HG03135 (cell line): Measurements from ENCODE around the gene DTNB.
"Not testable (repeated sequence)": the region's sequence is repeated elsewhere in the genome, so short reads cannot be mapped to it uniquely, and the experiment has no call there.

Source experiments
- ATAC-seq: cut with Tn5 transposase; IDR thresholded peaks from one replicate; pipeline ENCODE4 v1.9.1; 2021; ENCODE audit warnings: mild to moderate bottlenecking, moderate library complexity; ENCODE audit not compliant: unreplicated experiment

DTNB gene

DNA sequence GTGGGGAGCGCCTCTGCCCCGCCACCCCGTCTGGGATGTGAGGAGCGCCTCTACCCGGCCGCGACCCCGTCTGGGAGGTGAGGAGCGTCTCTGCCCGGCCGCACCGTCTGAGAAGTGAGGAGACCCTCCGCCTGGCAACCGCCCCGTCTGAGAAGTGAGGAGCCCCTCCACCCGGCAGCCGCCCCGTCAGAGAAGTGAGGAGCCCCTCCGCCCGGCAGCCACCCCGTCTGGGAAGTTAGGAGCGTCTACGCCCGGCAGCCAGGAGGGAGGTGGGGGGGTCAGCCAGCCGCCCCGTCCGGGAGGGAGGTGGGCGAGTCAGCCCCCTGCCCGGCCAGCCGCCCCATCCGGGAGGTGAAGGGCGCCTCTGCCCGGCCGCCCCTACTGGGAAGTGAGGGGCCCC, 39.6 kb downstream of the DTNB start:
- not testable (repeated sequence) for ATAC-seq

DNA sequence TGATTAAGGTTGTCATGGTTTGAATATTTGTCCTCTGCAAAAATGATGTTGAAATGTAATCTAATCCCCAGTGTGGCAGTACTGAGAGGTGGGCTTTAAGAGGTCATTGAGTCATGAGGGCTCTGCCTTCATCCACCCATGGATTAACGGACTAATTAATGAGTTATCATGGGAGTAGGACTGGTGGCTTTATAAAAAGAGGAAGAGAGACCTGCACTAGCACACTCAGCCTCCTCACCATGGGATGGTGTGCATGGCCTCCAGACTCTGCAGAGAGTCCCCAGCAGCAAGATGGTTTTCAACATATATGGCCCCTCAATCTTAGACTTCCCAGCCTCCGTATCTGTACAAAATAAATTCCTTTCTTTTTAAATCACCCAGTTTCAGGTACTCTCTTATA, 41.0 kb downstream of the DTNB start:
- no peak for ATAC-seq

DNA sequence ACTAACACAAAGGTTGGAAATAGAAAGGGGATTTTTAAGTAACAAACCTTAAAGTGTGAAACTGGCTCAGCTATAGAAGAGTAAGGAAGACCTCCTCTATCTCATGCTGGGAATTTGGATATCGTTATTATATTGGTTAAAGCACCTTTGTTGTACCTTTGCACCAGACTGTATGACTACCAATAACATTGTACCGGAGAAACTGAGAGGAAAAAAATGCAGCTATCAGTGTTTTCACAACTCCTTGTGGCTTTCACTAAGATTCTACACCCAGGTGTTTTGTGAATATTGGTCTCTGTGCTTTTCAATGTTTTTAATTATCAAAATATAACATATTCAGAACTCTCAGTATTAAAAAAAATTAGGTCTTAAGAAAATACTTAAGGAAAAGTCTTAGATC, 48.7 kb downstream of the DTNB start:
- no peak for ATAC-seq

DNA sequence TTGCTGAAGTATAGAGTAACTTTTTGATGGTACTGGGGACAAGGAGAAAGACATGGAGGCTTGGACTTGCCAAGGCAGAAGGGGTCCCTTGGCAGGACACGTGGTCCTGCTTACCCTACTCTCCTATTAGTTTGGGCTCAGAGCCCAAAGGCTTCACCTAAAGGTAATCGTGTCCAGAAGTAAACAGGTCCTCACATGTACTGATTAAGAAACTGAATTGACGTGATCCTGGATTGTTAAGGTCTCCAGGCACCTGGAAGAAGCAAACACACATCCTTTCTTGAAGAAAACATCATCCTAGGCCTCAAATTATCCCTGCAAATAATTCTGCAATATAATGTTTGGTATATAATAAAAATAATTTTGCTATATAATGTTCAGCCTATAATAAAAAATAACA, 50.0 kb downstream of the DTNB start:
- ATAC-seq: no peak

DNA sequence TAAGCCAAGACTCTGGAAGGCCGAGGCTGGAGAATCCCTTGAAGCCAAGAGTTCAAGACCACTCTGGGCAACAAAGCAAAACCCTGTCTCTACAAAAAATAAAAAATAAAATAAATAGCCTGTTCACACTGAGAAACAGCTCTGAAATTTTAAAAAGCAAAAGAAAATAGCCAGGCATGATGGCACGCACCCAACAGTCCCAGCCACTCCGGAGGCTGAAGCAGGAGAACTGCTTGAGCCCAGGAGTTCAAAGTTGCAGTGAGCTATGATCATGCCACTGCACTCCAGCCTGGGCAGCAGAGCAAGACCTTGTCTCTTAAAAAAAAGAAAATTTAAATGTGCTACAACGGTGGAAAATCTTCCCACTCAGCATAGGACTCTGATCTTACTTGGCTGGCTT, 52.7 kb downstream of the DTNB start:
- no peak for ATAC-seq

DNA sequence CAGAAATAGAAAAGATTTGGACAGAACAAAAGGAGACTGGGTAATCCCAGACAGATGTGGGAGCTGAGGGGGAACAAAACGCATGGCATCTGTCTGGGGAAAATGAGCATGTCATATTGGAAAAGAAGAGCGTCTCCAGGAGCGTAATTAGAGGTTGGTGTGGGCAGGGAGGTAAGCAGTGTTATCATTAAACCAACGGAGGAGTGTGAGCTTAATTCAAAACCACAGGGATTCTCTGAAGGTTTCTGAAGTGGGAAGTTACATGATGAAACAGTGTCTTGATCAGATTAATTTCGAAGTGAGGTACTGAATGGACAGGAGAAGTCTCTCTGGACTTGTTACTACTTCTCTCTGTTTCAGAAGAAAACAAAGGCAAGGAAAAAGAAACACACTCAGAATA, 53.3 kb downstream of the DTNB start:
- no peak for ATAC-seq

DNA sequence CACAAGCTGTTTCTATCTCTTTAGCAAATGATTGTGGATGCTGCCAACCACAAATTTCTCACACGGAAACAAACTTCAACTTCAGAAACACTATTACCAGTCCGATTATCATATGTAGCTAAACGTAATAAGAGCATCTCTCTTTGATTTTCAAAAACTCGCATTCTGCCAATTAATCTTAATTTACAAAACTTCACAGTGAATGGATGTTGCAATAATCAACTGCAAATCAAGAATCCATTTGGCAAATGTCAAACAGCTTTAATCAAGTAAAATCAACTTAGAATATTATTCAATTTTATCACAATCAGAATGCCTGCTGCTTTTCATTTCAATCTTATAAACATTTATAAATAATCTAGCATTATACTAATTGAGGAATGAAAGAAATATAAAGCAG, 54.2 kb downstream of the DTNB start:
- no peak for ATAC-seq

DNA sequence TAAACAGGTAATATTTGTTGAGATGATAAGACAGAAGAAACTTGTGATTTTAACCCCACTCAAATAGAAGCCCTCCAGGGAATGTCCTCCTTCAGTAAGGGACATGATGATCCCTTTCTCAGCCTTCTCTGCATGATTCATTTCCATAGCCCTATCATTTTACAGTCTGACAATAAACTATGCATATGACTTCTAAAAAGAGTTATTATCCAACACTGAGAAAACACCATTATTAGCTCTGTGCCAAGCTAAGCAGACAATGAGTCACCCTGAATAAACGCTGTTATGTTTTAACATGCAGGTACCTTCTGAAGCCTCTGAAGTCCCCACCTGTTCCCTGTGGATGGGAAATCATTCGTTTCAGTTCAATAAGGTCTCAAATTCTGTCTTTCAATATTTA, 54.7 kb downstream of the DTNB start:
- no peak for ATAC-seq

DNA sequence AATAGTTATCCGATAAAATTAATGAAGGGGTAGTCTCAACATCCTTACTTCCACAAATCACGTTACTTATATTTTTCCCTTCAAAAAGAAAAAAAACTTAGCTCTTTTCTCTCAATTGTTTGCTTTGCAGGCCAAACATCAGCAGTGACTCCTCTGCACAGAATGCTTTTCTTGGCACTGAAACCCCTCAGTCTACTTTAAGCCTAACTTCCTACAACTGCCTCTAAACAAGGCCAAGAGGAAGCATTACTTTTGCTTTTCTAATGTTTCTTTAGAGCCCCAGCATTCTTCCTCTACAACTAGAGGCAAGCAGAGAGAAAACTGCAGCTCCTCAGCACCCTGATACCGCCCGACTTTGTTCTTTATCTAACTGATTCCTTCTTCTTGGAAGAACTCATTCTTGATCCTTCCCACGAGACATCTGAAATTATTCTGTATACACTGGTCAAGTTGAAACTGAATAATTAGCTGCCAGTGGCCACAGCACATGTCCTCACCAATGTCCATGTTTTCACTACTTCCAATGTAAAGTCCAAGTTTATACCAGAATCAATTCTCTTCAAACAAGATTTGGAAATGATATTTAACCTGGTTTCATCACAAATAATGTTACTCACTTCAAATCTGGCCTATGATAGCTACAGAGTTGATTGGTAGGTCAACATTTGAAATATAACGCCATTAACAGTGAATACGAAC, 55.3 kb downstream of the DTNB start:
- no peak for ATAC-seq

DNA sequence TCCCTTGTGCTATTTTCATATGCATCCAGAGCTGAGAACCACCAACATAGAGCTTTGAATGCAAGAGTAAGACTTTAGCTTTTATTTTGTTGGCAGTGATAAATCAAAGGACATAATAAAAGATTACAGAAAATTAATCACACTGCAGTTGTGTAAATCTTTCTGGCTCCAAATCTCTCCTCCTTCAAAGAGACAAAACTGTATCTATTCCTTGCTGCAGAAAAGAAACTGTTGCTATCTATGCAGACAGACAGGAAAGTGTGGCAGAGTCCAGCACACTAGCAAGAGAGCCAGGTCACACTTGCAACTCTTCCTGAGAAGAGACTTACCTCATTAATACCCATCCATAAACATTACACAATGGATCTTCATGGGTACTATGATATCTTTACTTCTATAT, 57.5 kb downstream of the DTNB start:
- ATAC-seq: no peak

DNA sequence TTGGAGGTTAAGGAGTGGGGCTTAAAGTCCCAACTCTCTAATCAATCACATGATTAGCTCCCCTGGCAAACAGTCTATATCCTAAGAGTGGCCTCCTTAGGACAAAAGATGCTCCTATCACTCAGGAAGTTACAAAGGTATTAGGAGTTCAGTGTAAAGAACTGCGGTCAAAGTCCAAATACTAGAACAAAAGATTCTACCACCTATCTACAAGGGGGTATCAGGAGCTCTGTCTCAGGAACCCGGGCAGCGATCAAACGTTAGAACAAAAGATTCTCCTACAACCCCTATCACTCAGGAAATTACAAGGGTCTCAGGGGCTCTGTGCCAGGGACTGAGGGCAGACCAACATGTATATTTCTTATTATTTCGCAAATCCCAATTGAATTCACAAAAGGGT, 58.0 kb downstream of the DTNB start:
- no peak for ATAC-seq

DNA sequence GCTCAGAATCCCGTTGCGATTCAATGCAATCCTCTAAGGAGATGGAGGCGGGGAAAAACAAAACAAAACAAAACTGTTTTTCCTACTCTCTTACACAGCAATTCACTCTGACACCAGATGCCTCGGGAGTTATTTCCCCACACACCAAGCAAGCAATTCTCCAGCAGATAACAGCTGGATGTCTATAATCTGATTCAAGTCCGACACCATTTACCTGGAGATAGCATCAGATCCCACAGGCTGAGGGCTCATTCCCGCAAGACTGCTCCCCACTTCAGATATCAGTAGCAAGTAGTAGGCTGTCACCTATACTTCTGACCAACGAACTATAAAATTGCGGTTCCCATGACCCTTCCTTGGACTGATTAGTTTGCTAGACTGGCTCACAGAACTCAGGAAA, 58.7 kb downstream of the DTNB start:
- no peak for ATAC-seq

DNA sequence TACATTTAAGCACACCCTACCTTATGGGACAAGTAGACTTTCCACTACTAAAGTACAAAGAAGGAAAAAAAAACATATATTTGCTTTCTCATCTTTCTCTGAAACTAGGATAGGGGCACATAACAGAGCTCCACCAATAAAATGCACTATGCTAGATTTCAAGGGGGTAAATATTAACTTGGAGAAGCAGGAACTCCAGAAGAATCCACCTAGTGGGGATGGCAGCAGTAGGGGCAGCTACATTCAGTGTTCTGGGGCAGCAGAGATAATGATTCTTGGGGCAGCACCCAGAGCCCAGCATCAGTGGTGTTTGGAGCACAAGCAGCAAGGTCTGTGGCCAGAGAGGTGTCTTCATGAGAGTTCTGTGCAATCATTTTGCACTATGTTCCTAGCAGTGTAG, 64.7 kb downstream of the DTNB start:
- ATAC-seq: no peak

DNA sequence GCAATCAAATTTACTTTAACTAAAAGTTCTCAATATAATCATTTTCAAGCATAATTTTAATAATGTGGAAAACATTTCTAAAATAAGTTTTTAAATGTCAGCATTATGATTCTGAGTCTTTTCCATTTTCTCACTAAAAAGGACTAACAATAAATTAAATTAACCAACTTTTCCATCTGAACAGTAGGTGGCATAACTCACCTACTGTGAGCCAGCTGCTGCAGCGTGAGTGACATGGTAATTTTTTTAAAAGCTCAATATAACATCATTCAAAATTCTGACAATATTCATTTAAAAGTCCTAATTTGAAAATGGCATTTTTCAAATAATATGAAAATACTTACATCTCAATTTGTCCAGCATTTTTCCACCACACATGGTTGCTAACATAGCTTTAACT, 66.5 kb downstream of the DTNB start:
- ATAC-seq: no peak

DNA sequence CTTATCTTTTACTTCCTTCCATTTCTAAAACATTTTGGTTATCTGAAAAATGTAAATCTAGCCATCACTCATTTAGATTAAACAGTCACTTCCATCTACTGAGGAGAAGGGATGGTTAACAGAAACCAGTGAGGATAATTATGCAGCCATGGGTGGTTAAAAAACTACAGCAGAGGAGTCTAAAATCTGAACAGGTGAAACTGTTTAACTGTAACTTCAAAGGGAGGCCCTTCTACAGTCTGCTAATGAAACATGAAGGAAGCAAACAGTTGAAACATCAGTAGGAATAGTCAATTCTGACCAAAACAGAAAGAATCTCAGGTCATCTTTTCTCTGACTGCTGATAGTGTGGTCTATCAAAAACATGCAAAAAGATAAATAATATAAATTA, 71.0 kb downstream of the DTNB start:
- no peak for ATAC-seq

DNA sequence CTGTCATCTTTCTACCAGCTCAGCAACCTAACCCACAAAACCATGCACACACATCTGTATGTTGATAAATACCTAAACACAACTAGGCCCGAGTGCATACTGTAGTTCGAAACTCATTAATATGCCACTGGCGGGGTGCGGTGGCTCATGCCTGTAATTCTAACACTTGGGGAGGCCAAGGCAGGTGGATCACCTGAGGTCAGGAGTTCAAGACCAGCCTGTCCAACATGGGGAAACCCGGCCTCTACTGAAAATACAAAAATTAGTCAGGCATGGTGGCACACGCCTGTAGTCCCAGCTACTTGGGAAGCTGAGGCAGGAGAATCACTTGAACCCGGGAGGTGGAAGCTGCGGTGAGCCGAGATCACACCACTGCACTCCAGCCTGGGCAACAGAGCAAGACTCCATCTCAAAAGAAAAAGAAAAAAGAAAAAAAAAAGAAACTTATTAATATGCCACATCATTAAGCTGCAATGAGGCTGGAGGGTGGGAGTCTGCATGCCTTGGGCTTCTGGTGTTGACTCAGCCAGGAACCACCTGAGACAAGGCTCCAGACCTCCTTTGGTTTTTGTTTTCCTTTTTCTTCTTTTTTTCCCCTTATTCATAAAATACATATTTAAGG, 71.6 kb downstream of the DTNB start:
- ATAC-seq: not testable (repeated sequence)

DNA sequence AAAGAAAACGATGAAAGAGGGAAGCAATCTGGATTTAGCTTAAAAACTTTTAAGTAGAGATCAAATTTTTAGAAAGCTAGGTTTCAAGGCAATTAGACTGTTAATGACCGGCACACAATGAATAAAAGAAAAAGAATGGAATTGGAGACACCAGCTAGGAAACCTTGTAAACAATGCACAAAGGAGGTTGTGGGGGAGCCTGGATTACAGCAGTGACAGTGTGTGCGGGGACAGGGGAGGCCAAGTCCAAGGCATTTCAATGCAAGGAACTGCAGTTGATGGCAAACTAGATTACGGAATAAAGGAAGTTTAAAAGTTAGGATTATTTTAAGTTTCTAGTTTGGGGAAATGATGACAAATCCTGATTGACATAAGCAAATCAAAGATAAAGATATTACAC, 74.5 kb downstream of the DTNB start:
- no peak for ATAC-seq

DNA sequence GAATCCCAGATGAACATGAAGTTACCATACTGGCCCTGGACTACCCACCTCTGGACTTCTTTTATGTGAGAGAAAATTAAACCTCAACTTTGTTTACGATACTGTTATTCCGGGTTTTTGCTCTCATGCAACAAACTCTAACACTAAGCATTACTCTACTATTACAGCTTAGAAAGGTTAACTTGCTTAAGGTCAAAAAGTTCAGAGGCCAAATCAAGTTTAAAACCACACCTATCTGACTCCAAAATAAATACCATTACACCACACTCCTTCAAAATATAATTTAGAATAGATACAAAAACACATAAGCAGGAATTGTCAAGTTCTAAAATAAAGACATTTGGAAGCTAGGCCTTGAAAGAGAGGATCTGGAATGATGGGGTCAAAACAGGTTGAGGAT, 75.0 kb downstream of the DTNB start:
- no peak for ATAC-seq

DNA sequence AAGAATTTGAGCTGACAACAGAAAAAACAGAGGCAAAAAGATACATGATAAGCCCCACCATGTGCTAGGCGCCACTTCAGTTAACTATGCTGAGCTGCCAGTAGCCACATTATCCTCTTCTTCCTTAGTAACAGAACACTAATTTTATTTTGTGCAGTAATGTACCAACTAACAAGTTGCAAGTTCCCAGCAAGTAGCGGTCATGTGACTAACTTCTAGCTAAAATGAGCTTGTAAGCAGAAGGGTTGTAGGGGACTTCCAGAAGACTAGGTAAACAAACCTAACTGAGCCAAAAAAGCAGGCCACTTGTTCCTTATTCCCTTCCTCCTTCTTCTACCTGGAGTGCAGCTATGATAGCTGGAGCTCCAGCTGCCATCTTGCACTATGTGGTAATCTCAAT, 75.5 kb downstream of the DTNB start:
- ATAC-seq: no peak

DNA sequence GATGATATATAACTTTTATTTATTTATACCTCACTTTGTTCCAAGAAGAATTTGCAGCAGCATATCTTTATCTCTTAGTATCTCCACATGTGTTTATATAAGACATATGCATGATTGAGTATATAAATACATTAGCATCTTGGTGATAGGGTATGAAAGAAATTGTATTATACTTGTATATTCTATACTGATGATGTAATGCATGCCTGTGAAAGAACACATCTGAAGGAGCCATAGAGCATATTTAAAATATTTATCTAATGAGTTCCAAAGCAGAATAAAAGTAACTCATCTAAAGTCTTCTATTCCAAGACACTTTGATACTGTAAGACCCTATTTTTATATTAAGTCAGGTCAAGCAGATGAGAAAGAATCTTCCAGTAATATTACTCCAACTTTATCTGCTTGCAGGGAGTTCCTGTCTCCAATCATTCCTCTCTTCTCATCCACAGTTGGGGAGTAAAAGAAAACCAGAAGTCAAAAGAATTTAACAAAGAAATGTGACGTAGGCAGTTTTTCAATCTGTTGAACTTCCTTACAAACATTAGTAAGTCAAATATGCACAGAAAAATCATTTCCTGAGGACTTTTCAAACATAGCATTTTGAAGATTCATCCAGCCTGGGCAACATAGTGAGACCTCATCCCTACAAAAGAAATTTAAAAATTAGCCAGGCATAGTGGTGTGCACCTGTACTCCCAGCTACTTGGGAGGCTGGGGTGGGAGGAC, 76.7 kb downstream of the DTNB start:
- ATAC-seq: no peak

DNA sequence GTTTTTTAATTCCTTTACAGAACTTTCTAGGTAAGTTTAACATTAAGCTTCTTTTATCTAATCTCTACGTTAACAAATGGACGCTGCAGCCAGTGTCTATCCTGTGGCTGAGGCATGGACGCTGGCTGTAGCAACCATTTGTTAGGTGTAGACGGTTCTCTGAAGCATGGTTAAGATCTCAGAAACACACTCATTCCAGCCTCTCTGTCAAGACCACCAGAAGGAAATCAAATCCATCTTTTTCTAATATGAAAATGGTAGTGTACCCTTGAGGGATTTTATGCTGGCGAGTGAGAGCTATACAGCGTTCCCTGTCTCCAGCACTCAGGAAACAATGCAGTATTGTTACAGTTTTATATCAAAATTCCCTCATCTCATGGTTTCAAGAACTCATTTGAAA, 78.0 kb downstream of the DTNB start:
- ATAC-seq: no peak

DNA sequence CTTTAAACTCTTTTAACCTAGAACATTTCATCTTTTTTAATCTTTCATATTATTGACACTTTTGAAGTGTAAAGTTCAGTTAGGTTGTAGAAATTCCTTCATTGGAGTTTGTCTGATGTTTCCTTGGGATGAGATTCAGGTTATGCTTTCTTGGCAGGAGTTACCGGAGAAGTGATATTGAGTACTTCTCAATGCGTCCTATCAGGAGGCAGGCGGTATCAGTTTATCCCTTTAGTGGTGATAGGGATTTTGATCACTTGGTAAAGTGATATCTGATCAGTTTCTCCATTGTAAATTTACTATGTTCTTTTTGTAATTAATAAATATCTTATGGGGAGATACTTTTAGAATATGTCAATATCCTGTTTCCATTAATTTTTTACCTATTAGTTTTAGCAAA, 78.4 kb downstream of the DTNB start:
- ATAC-seq: no peak
